D721Med (cell line): ENCODE results near the gene AMPH.
A peak's percentile ranks its signal among the peaks of the same experiment; 100 is the strongest.

Experiments used
- DNase-seq: peaks from one replicate; pipeline ENCODE4 v3.0.0; 2011; ENCODE audit warnings: low spot score; ENCODE audit not compliant: insufficient read length
- FAIRE-seq: peaks from 2 replicates; lab custom pipeline; 2011; peaks lifted over from hg19 to GRCh38; lab: Jason Lieb, UNC
- CTCF ChIP-seq: IDR thresholded peaks from 2 replicates; pipeline ENCODE4 v1.5.1; 2012; ENCODE audit warnings: mild to moderate bottlenecking, control low read depth; ENCODE audit not compliant: insufficient read depth; ENCODE audit errors: missing control alignments

AMPH gene

GRCh38 chr7:38453168-38453567, 178.0 kb downstream of the AMPH start:
- no peak for TF ChIP-seq CTCF
- DNase-seq (no peak), FAIRE-seq (no peak)

- TF ChIP-seq CTCF = no peak
- DNase-seq (no peak), FAIRE-seq (no peak)
These were observed 178.5 kb downstream of the AMPH start for GRCh38 chr7:38452681-38453108.

- FAIRE-seq (no peak), DNase-seq (no peak)
These were observed 179.3 kb downstream of the AMPH start for GRCh38 chr7:38451840-38452239.

GRCh38 chr7:38448584-38449234, 182.5 kb downstream of the AMPH start:
- FAIRE-seq (no peak), DNase-seq (no peak)
- TF ChIP-seq CTCF = no peak

More at GRCh38 chr7:38451840-38452239, 179.3 kb downstream of the AMPH start:
- TF ChIP-seq CTCF = peak; percentile 37

- no peak for FAIRE-seq
- DNase-seq = no peak
- TF ChIP-seq CTCF = no peak
These were observed 183.1 kb downstream of the AMPH start for GRCh38 chr7:38448054-38448453.

GRCh38 chr7:38438970-38439369, 192.2 kb downstream of the AMPH start:
- no peak for DNase-seq
- FAIRE-seq = no peak
- TF ChIP-seq CTCF = no peak

- DNase-seq = no peak
- FAIRE-seq = no peak
- TF ChIP-seq CTCF = no peak
These were observed 198.5 kb downstream of the AMPH start for GRCh38 chr7:38432671-38433070.
